ENCODE results near the gene NAT8L.

DNA sequence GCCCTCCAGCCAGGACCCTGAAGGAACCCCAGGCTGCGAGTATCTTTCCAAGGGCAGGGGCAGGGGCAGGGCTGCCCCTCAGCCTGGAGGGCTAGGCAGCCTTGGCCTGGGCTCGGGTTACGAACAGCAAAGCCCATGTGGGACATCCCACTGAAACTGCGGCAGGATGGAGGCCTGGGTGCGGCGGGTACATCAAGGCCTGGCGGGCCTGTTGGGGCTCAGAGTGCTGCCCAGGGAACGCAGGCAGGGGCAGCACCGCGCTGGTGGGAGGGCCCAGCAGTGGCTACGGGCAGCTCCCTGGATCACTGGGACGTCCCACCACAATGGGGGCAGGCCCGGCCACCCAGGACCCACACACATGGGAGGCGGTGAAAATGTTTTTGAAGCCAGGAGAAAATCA lies 10.9 kb downstream of the NAT8L start:
- TF ChIP-seq, protein P1, sequence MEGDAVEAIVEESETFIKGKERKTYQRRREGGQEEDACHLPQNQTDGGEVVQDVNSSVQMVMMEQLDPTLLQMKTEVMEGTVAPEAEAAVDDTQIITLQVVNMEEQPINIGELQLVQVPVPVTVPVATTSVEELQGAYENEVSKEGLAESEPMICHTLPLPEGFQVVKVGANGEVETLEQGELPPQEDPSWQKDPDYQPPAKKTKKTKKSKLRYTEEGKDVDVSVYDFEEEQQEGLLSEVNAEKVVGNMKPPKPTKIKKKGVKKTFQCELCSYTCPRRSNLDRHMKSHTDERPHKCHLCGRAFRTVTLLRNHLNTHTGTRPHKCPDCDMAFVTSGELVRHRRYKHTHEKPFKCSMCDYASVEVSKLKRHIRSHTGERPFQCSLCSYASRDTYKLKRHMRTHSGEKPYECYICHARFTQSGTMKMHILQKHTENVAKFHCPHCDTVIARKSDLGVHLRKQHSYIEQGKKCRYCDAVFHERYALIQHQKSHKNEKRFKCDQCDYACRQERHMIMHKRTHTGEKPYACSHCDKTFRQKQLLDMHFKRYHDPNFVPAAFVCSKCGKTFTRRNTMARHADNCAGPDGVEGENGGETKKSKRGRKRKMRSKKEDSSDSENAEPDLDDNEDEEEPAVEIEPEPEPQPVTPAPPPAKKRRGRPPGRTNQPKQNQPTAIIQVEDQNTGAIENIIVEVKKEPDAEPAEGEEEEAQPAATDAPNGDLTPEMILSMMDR (IDR thresholded peaks at IDR 0.05): no peak
- TF ChIP-seq POLR2AphosphoS5 (IDR thresholded peaks at IDR 0.05; ENCODE audit: low read depth, low read length) (no peak), SIN3A (IDR thresholded peaks at IDR 0.05; ENCODE audit: borderline replicate concordance, insufficient read depth, low read depth, low read length) (no peak), TCF7L2 (IDR thresholded peaks at IDR 0.05; ENCODE audit: low read depth, low read length) (no peak)
- TF ChIP-seq, protein P2, sequence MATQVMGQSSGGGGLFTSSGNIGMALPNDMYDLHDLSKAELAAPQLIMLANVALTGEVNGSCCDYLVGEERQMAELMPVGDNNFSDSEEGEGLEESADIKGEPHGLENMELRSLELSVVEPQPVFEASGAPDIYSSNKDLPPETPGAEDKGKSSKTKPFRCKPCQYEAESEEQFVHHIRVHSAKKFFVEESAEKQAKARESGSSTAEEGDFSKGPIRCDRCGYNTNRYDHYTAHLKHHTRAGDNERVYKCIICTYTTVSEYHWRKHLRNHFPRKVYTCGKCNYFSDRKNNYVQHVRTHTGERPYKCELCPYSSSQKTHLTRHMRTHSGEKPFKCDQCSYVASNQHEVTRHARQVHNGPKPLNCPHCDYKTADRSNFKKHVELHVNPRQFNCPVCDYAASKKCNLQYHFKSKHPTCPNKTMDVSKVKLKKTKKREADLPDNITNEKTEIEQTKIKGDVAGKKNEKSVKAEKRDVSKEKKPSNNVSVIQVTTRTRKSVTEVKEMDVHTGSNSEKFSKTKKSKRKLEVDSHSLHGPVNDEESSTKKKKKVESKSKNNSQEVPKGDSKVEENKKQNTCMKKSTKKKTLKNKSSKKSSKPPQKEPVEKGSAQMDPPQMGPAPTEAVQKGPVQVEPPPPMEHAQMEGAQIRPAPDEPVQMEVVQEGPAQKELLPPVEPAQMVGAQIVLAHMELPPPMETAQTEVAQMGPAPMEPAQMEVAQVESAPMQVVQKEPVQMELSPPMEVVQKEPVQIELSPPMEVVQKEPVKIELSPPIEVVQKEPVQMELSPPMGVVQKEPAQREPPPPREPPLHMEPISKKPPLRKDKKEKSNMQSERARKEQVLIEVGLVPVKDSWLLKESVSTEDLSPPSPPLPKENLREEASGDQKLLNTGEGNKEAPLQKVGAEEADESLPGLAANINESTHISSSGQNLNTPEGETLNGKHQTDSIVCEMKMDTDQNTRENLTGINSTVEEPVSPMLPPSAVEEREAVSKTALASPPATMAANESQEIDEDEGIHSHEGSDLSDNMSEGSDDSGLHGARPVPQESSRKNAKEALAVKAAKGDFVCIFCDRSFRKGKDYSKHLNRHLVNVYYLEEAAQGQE (IDR thresholded peaks at IDR 0.05; ENCODE audit: insufficient read depth in 1 of 2, low read depth in 2 of 2, low read length in 1 of 2): no peak

Data from Panc1 (cell line).